Adrenal gland (tissue), 19 donors: Measurements from ENCODE around the gene DMRTC2. TPM values are rescaled to one million over a fixed set of nuclear protein-coding genes. Genes with fewer than 3 reads are reported as not detected.

Experiments used
- DNase-seq, 7 donors: peaks; one replicate each; pipeline ENCODE4 v3.0.0-alpha.2; 2019 to 2020
- H3K27ac ChIP-seq, 5 donors: fragments of 200-600 bp; sonication (generic) in 4 of 5; 1 replicate in 3 of 5; 2 replicates in 2 of 5; pipeline versions ENCODE4 v1.5.1 to v1.8.0; 2016 to 2020; ENCODE audit warnings: mild to moderate bottlenecking in 1 of 5
- H3K27me3 ChIP-seq: fragments of 200-600 bp; 2 replicates; pipeline ENCODE4 v1.8.0; 2021
- H3K36me3 ChIP-seq, 2 donors: fragments of 200-600 bp; replicated peaks in 1 of 2; 1 replicate in 1 of 2; 2 replicates in 1 of 2; pipeline versions ENCODE4 v1.5.1 to v1.8.0; 2018 to 2022
- H3K4me1 ChIP-seq, 2 donors: fragments of 200-600 bp; replicated peaks in 1 of 2; 1 replicate in 1 of 2; 2 replicates in 1 of 2; pipeline versions ENCODE4 v1.5.1 to v1.8.0; 2018 to 2021
- H3K4me3 ChIP-seq, 4 donors: fragments of 200-600 bp; sonication (generic) in 3 of 4; one replicate each; pipeline ENCODE4 v1.5.1; 2016 to 2018
- H3K9me3 ChIP-seq, 3 donors: fragments of 200-600 bp; sonication (generic) in 1 of 3; replicated peaks in 1 of 3; 1 replicate in 2 of 3; 2 replicates in 1 of 3; pipeline versions ENCODE4 v1.5.1 to v1.8.0; 2016 to 2021
- POLR2A ChIP-seq, 2 donors: fragments of 450-650 bp; IDR thresholded peaks; one replicate each; pipeline ENCODE4 v1.6.1; 2017; ENCODE audit warnings: antibody characterized with exemption in 2 of 2, mild to moderate bottlenecking in 2 of 2, moderate library complexity in 1 of 2
- whole genome bisulfite sequencing, 4 donors: extraction: QIAGEN DNeasy Blood & Tissue Kit in 2 of 4; methylation state at CpG; one replicate each; pipeline versions ENCODE4 v1.1.5 to v1.1.7; 2013 to 2017; 5-methylcytosine and 5-hydroxymethylcytosine counted together
- intact Hi-C, 2 donors: fragments of 100-400 bp; cut with DNase I; formaldehyde crosslinking; loops; one replicate each; pipeline versions ENCODE4 v1.14.1 to v1.15.0; 2022 to 2023
- long read RNA-seq, 10 donors: library from polyadenylated mRNA in 3 of 10; unstranded in 2 of 10; stranded (forward) in 1 of 10; transcript quantifications; one replicate each; pipeline ENCODE4 v2.0.0 and lab custom pipeline, GENCODE V29; 2021 to 2026
- polyA plus RNA-seq, 3 donors: library from polyadenylated mRNA; stranded (reverse); fragments of 200-250 nt in 2 of 3; fragments of 350-450 nt in 1 of 3; fragmentation: Illumina TruSeq in 1 of 3; extraction: RNeasy Lipid Tissue Mini Kit (QIAGEN cat#74804) in 1 of 3; gene quantifications; one replicate each; pipeline ENCODE4 v1.2.3, GENCODE V29; 2013 to 2014
- total RNA-seq, 9 donors: library from RNA; depleted of rRNA in 4 of 9; stranded (reverse); fragments of >200 nt in 4 of 9; fragments of 120-200 nt in 1 of 9; fragmentation: NEBNext Ultra II Directional in 1 of 9; extraction: Animal tissue kit (Norgen Biotek cat#: 25700) in 1 of 9; gene quantifications; one replicate each; pipeline versions ENCODE4 v1.1.0 to v1.2.4, GENCODE V29; 2013 to 2023
- TF ChIP-seq, protein P1 (sequence below), 6 experiments: fragments of 450-650 bp in 4 of 6; fragments of 200-600 bp in 2 of 6; sonication (generic) in 1 of 6; IDR thresholded peaks; 1 replicate in 5 of 6; 2 replicates in 1 of 6; pipeline versions ENCODE4 v1.5.1 to v1.8.0; 2016 to 2021; ENCODE audit warnings: antibody characterized with exemption in 6 of 6, mild to moderate bottlenecking in 2 of 6, moderate library complexity in 1 of 6
- donor health status: healthy with polysubstance abuse.
- donor health status: Bipolar disorder and iron deficiency.
- donor health status: DM: yes; HTN: yes; CAD: no.
- donor health status: DM: no; HTN: no; CAD: no.
- donor health status: DM: no; HTN: no; CAD: no.
- donor health status: DM: yes; HTN: yes; CAD: no.

Gene DMRTC2
- total RNA-seq (not detected), polyA plus RNA-seq (not detected)
- long read RNA-seq, donor 1, result 0 reads
- long read RNA-seq, donor 2, result 0 reads
- long read RNA-seq, donor 3, result 0 reads
- long read RNA-seq, donor 4, result 0 reads
- long read RNA-seq, donor 5, result 0 reads
- long read RNA-seq, donor 6, result 0 reads
- long read RNA-seq, donor 7, result 0 reads
- long read RNA-seq, donor 8, result 0 reads
- long read RNA-seq, donor 9, result 0 reads
- long read RNA-seq, donor 10, result 0 reads

DNA sequence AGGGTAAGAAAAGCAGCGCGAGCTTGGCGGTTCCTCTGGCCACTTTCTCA is at the start of gene DMRTC2:
TSS of gene DMRTC2 (plus strand) at position 42 of the 50 bp plus-strand sequence. CDS start 2,387 bp downstream, outside the sequence.
- intact Hi-C loops, result no loop called here
- no peaks in the 10 kb centered on the region for H3K27me3 ChIP-seq
- no peaks in the 10 kb centered on the region for H3K9me3 ChIP-seq
- no peak within 1 kb of the TSS for H3K4me3 ChIP-seq
- H3K36me3 ChIP-seq, result no peaks in the 10 kb centered on the region
- H3K27ac ChIP-seq, result no peak within 1 kb of the TSS
- 74 to 100% (median 89%) methylated on average over 3 of the region's 3 CpGs for WGBS, 4 donors
- TF ChIP-seq, protein P1, sequence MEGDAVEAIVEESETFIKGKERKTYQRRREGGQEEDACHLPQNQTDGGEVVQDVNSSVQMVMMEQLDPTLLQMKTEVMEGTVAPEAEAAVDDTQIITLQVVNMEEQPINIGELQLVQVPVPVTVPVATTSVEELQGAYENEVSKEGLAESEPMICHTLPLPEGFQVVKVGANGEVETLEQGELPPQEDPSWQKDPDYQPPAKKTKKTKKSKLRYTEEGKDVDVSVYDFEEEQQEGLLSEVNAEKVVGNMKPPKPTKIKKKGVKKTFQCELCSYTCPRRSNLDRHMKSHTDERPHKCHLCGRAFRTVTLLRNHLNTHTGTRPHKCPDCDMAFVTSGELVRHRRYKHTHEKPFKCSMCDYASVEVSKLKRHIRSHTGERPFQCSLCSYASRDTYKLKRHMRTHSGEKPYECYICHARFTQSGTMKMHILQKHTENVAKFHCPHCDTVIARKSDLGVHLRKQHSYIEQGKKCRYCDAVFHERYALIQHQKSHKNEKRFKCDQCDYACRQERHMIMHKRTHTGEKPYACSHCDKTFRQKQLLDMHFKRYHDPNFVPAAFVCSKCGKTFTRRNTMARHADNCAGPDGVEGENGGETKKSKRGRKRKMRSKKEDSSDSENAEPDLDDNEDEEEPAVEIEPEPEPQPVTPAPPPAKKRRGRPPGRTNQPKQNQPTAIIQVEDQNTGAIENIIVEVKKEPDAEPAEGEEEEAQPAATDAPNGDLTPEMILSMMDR (IDR thresholded peaks at IDR 0.05), result no peak
- no peak for TF ChIP-seq POLR2A (IDR thresholded peaks at IDR 0.05)
- no peak for DNase-seq
- H3K4me1 ChIP-seq, result no peaks in the 10 kb centered on the region

DNA sequence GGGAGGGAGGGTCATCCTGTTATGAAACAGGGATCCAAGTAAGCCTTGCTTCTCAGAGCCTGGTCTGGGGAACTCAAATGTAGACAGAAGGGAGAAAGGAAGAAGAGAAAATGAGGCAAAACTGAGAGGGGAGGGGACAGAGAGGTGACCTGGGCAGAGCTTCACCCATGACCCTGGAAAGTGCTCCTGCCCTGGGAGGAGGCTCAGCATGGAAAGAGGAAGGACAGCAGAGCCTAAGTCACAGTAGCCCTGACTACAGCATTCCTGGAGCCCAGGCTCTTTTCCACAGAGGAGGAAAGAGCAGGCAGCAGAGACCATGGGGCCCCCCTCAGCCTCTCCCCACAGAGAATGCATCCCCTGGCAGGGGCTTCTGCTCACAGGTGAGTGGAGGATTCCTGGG is 48.5 kb upstream of the DMRTC2 start, which contains the start of gene CEACAM3:
TSS of gene CEACAM3 (plus strand) at position 226 of the 400 bp plus-strand sequence. CDS start at position 317, 91 bp downstream.
- H3K4me3 ChIP-seq, result no peak within 1 kb of the TSS
- intact Hi-C loops, result no loop called here
- no peaks in the 10 kb centered on the region for H3K36me3 ChIP-seq
- no peak for DNase-seq
- TF ChIP-seq, protein P1 (IDR thresholded peaks at IDR 0.05), result no peak
- TF ChIP-seq POLR2A (IDR thresholded peaks at IDR 0.05), result no peak
- no peak within 1 kb of the TSS for H3K27ac ChIP-seq
- no peaks in the 10 kb centered on the region for H3K4me1 ChIP-seq
- H3K27me3 ChIP-seq, result peaks cover 9% of the 10 kb centered on the region
- H3K9me3 ChIP-seq, result no peaks in the 10 kb centered on the region

DNA sequence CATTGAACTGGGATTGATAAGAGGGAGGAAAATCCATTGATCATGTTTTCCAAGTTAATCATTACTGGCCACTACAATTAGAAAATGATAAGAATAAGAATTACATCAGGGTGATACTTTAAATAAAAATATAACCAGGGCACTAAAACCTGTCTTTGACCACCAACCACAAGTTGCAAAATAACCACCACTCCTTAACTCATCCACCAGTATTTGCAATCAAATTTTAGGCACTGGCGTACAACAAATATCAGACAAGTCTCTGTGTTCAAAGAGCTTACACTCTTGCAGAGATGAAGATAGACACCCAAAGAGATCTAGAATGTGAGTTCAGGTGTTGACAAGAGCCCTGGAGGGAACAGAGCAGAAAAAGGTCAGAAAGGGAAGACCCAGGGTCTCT is 47.9 kb upstream of the DMRTC2 start:
- Histone ChIP-seq H3K27me3 (peaks cover 9% of the 10 kb centered on the region), H3K4me1 (no peaks in the 10 kb centered on the region), H3K4me3 (no peak overlapping the region), H3K9me3 (no peaks in the 10 kb centered on the region), H3K27ac (no peak overlapping the region), H3K36me3 (no peaks in the 10 kb centered on the region)
- WGBS, 4 donors, result 79 to 94% (median 84%) methylated on average over 1 of the region's 1 CpG
- TF ChIP-seq POLR2A (IDR thresholded peaks at IDR 0.05), result no peak
- TF ChIP-seq, protein P1 (IDR thresholded peaks at IDR 0.05), result no peak
- DNase-seq, result no peak
- intact Hi-C loops, result no loop called here

DNA sequence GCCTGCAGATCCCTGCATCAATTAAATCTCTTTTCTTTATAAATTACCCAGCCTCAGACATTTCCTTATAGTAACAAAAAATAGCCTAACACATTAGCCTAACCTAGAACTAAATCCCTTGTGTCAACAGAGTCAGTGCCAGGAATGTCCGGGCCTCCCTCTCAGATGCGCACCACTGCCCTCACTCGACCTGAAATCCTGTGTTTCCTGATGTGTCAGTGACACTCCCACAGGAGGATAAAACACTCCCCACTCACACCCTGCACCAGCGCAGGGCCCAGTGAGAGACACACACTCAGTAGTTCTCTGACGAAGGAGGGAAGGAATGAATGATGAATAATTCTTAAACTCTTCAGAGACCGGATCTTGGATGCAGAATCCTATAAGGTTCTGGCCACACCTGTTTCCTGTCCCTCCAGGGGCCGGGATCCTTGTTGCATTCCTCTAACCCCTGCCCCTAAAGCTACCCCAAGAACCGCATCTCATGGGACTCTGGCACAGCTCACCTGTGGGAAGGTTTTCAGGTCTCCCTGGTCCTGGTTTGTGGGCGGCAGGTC is 45.3 kb upstream of the DMRTC2 start:
- intact Hi-C loops, result no loop called here
- DNase-seq, result no peak
- Histone ChIP-seq H3K4me3 (no peak overlapping the region), H3K4me1 (no peaks in the 10 kb centered on the region), H3K9me3 (no peaks in the 10 kb centered on the region), H3K27me3 (no peaks in the 10 kb centered on the region), H3K36me3 (no peaks in the 10 kb centered on the region), H3K27ac (no peak overlapping the region)
- 58 to 69% (median 65%) methylated on average over 8 to 9 of the region's 9 CpGs for WGBS, 4 donors
- TF ChIP-seq, protein P1 (IDR thresholded peaks at IDR 0.05), result no peak
- TF ChIP-seq POLR2A (IDR thresholded peaks at IDR 0.05), result no peak
